ENCODE measurements around the gene NFKB1. TPM values are rescaled to one million over a fixed set of nuclear protein-coding genes. Genes with fewer than 3 reads are reported as not detected.

NFKB1 gene
- total RNA-seq, 1 donor from 2014 or later: 19.0 TPM

GRCh38 chr4:102572452-102572851 lies 71.3 kb downstream of the NFKB1 start:
- peaks cover 4% of the 10 kb centered on the region for H3K36me3 ChIP-seq (ENCODE audit: control insufficient read depth, insufficient read depth, low read length)
- H3K4me3 ChIP-seq (ENCODE audit: low read depth, low read length): no peak overlapping the region
- no peaks in the 10 kb centered on the region for H3K27me3 ChIP-seq (ENCODE audit: control insufficient read depth, insufficient read depth, low read length)
- DNase-seq (ENCODE audit: low read depth) (no peak), FAIRE-seq (no peak)
- TF ChIP-seq CTCF (IDR thresholded peaks at IDR 0.05; ENCODE audit: insufficient read depth, low read length, severe bottlenecking): no peak

- TF ChIP-seq CTCF (IDR thresholded peaks at IDR 0.05; ENCODE audit: insufficient read depth, low read length, severe bottlenecking): no peak
- Histone ChIP-seq H3K27me3 (ENCODE audit: control insufficient read depth, insufficient read depth, low read length) (no peaks in the 10 kb centered on the region), H3K4me3 (ENCODE audit: low read depth, low read length) (no peak overlapping the region), H3K36me3 (ENCODE audit: control insufficient read depth, insufficient read depth, low read length) (peaks cover 6% of the 10 kb centered on the region)
- FAIRE-seq (no peak), DNase-seq (ENCODE audit: low read depth) (no peak)
These were observed 73.2 kb downstream of the NFKB1 start for GRCh38 chr4:102574317-102574716.

- Histone ChIP-seq H3K36me3 (ENCODE audit: control insufficient read depth, insufficient read depth, low read length) (peaks cover 6% of the 10 kb centered on the region), H3K4me3 (ENCODE audit: low read depth, low read length) (no peak overlapping the region), H3K27me3 (ENCODE audit: control insufficient read depth, insufficient read depth, low read length) (no peaks in the 10 kb centered on the region)
- no peak for TF ChIP-seq CTCF (IDR thresholded peaks at IDR 0.05; ENCODE audit: insufficient read depth, low read length, severe bottlenecking)
- DNase-seq (ENCODE audit: low read depth) (no peak), FAIRE-seq (no peak)
These were observed 74.4 kb downstream of the NFKB1 start for GRCh38 chr4:102575369-102576129.

GRCh38 chr4:102578270-102578669 lies 77.1 kb downstream of the NFKB1 start:
- H3K4me3 ChIP-seq (ENCODE audit: low read depth, low read length): no peak overlapping the region
- DNase-seq (ENCODE audit: low read depth) (no peak), FAIRE-seq (no peak)
- peaks cover 9% of the 10 kb centered on the region for H3K36me3 ChIP-seq (ENCODE audit: control insufficient read depth, insufficient read depth, low read length)
- no peaks in the 10 kb centered on the region for H3K27me3 ChIP-seq (ENCODE audit: control insufficient read depth, insufficient read depth, low read length)
- no peak for TF ChIP-seq CTCF (IDR thresholded peaks at IDR 0.05; ENCODE audit: insufficient read depth, low read length, severe bottlenecking)

GRCh38 chr4:102578819-102579218 lies 77.7 kb downstream of the NFKB1 start:
- Histone ChIP-seq H3K4me3 (ENCODE audit: low read depth, low read length) (no peak overlapping the region), H3K36me3 (ENCODE audit: control insufficient read depth, insufficient read depth, low read length) (peaks cover 9% of the 10 kb centered on the region), H3K27me3 (ENCODE audit: control insufficient read depth, insufficient read depth, low read length) (no peaks in the 10 kb centered on the region)
- no peak for DNase-seq (ENCODE audit: low read depth)
- FAIRE-seq: no peak
- no peak for TF ChIP-seq CTCF (IDR thresholded peaks at IDR 0.05; ENCODE audit: insufficient read depth, low read length, severe bottlenecking)

All from bronchial epithelial cell (primary cell).